Common myeloid progenitor, CD34-positive (primary cell): ENCODE results near the gene ARRDC2.

Experiments used
- CTCF ChIA-PET: fragments of 350-600 bp; sonication (Branson Sonifier 250); formaldehyde crosslinking; loops from one replicate; lab custom pipeline; 2021; ENCODE audit warnings: antibody characterized with exemption; lab: Charles Lee
- POLR2A ChIA-PET: fragments of 350-600 bp; sonication (Branson Sonifier 250); formaldehyde crosslinking; loops from one replicate; lab custom pipeline; 2021; ENCODE audit warnings: antibody characterized with exemption; lab: Charles Lee
- DNase-seq, 3 donors: peaks; one replicate each; pipeline versions ENCODE4 v3.0.0 to v3.0.0-alpha.2; 2013
- H3K27ac ChIP-seq, 2 experiments: 1 replicate in 1 of 2; 2 replicates in 1 of 2; pipeline ENCODE4 v1.7.0; 2013; ENCODE audit warnings: inconsistent platforms in 2 of 2, low read length in 2 of 2, mild to moderate bottlenecking in 2 of 2, low read depth in 1 of 2, moderate library complexity in 1 of 2; ENCODE audit not compliant: severe bottlenecking in 2 of 2, insufficient read depth in 1 of 2, poor library complexity in 1 of 2
- H3K27me3 ChIP-seq, 5 experiments: replicated peaks in 2 of 5; 1 replicate in 3 of 5; 2 replicates in 2 of 5; pipeline versions ENCODE4 v1.6.1 to v1.7.0; 2013; ENCODE audit warnings: low read length in 4 of 5, mild to moderate bottlenecking in 2 of 5, moderate library complexity in 2 of 5, inconsistent platforms in 1 of 5; ENCODE audit not compliant: insufficient read depth in 5 of 5, control insufficient read depth in 4 of 5
- H3K36me3 ChIP-seq, 4 experiments: 1 replicate in 2 of 4; 2 replicates in 2 of 4; pipeline versions ENCODE4 v1.6.1 to v1.7.0; 2013; ENCODE audit warnings: low read length in 3 of 4, control low read depth in 1 of 4, mild to moderate bottlenecking in 1 of 4; ENCODE audit not compliant: control insufficient read depth in 4 of 4, insufficient read depth in 4 of 4
- H3K4me1 ChIP-seq, 4 experiments: 1 replicate in 3 of 4; 2 replicates in 1 of 4; pipeline versions ENCODE4 v1.6.1 to v1.7.1; 2013; ENCODE audit warnings: low read length in 3 of 4, mild to moderate bottlenecking in 3 of 4, control low read depth in 1 of 4, inconsistent platforms in 1 of 4, moderate library complexity in 1 of 4; ENCODE audit not compliant: control insufficient read depth in 4 of 4, insufficient read depth in 4 of 4; ENCODE audit errors: control extremely low read depth in 1 of 4
- H3K4me3 ChIP-seq, 7 experiments: 1 replicate in 4 of 7; 2 replicates in 3 of 7; pipeline versions ENCODE4 v1.5.1 to v1.7.0; 2013; ENCODE audit warnings: mild to moderate bottlenecking in 7 of 7, low read length in 6 of 7, moderate library complexity in 6 of 7, inconsistent platforms in 2 of 7, low read depth in 2 of 7, control low read depth in 1 of 7; ENCODE audit not compliant: insufficient read depth in 4 of 7, control insufficient read depth in 1 of 7; ENCODE audit errors: extremely low read depth in 1 of 7
- H3K9me3 ChIP-seq, 5 experiments: 1 replicate in 4 of 5; 2 replicates in 1 of 5; pipeline versions ENCODE4 v1.6.1 to v1.7.1; 2013; ENCODE audit warnings: low read length in 4 of 5, mild to moderate bottlenecking in 2 of 5, inconsistent platforms in 1 of 5, low read depth in 1 of 5, moderate library complexity in 1 of 5; ENCODE audit not compliant: control insufficient read depth in 4 of 5, insufficient read depth in 2 of 5; ENCODE audit errors: control extremely low read depth in 1 of 5
- WGBS: methylation state at CpG from one replicate; pipeline ENCODE4 v1.1.5; 2013; ENCODE audit not compliant: insufficient coverage; 5-methylcytosine and 5-hydroxymethylcytosine counted together

Gene ARRDC2

GRCh38 chr19:18053576-18054219 is 45.7 kb downstream of the ARRDC2 start:
- POLR2A ChIA-PET: interaction anchor here (1.0 to 1.2 kb wide), 2 partner anchors 30 to 32 kb away, joined by 3 to 4 read pairs; no protein-coding TSS in a partner anchor
- 63% methylated on average over 6 of the region's 9 CpGs for WGBS

GRCh38 chr19:18055967-18056366 is 48.0 kb downstream of the ARRDC2 start:
- no peaks in the 10 kb centered on the region for H3K36me3 ChIP-seq
- H3K4me3 ChIP-seq: no peak overlapping the region
- H3K27ac ChIP-seq: no peak overlapping the region
- no peaks in the 10 kb centered on the region for H3K9me3 ChIP-seq
- H3K4me1 ChIP-seq: peaks cover 0 to 31% (median 14%) of the 10 kb centered on the region in 4 experiments
- WGBS: 100% methylated on average over 1 of the region's 5 CpGs
- no peaks in the 10 kb centered on the region for H3K27me3 ChIP-seq
- DNase-seq: no peak
- POLR2A ChIA-PET: interaction anchor here (0.5 to 4.6 kb wide), 4 partner anchors 15 to 47 kb away, joined by 3 to 32 read pairs (median 3); partner anchors contain the start of gene ARRDC2
- CTCF ChIA-PET: interaction anchor here (0.5 to 11.5 kb wide), 7 partner anchors 11 to 190 kb away, joined by 3 to 197 read pairs (median 7); partner anchors contain the start of gene ARRDC2

More at GRCh38 chr19:18053576-18054219, 45.7 kb downstream of the ARRDC2 start:
- Histone ChIP-seq H3K27ac (no peak overlapping the region), H3K36me3 (no peaks in the 10 kb centered on the region), H3K27me3 (no peaks in the 10 kb centered on the region), H3K4me1 (peaks cover 0 to 32% (median 19%) of the 10 kb centered on the region in 4 experiments), H3K9me3 (no peaks in the 10 kb centered on the region), H3K4me3 (no peak overlapping the region)
- peak in 1 of 3 donors; percentile 37 for DNase-seq
- CTCF ChIA-PET: no interaction called here

DNA sequence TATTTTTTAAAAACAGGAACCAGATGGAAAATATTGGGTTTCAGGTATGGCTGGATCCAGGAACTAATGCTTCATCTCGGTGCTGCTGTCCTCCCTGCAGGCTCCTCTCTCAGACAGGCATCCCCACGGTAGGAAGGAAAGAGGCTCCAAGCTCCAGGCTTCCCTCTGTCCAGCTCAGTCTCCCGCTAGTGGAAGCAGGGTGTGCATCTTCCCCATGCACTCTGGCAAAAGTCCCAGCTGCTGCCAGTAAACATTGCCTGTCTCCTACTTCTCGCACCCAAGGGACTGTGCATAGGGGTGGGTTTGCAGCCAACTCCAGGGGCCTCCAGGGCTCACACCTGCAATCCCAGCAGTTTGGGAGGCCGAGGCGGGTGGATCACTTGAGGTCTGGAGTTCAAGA is 49.6 kb downstream of the ARRDC2 start:
- no peaks in the 10 kb centered on the region for H3K36me3 ChIP-seq
- no peak for DNase-seq
- H3K4me3 ChIP-seq: no peak overlapping the region
- peaks cover 0 to 26% (median 12%) of the 10 kb centered on the region in 4 experiments for H3K4me1 ChIP-seq
- POLR2A ChIA-PET: interaction anchor here (0.7 to 4.6 kb wide), 7 partner anchors 26 to 85 kb away, joined by 3 to 32 read pairs (median 3); partner anchors contain the start of gene ARRDC2
- H3K27ac ChIP-seq: no peak overlapping the region
- H3K9me3 ChIP-seq: no peaks in the 10 kb centered on the region
- CTCF ChIA-PET: interaction anchor here (0.7 to 11.5 kb wide), 13 partner anchors 8 to 61 kb away, joined by 3 to 197 read pairs (median 4); partner anchors contain the start of gene ARRDC2
- 76% methylated on average over 5 of the region's 6 CpGs for WGBS
- no peaks in the 10 kb centered on the region for H3K27me3 ChIP-seq

DNA sequence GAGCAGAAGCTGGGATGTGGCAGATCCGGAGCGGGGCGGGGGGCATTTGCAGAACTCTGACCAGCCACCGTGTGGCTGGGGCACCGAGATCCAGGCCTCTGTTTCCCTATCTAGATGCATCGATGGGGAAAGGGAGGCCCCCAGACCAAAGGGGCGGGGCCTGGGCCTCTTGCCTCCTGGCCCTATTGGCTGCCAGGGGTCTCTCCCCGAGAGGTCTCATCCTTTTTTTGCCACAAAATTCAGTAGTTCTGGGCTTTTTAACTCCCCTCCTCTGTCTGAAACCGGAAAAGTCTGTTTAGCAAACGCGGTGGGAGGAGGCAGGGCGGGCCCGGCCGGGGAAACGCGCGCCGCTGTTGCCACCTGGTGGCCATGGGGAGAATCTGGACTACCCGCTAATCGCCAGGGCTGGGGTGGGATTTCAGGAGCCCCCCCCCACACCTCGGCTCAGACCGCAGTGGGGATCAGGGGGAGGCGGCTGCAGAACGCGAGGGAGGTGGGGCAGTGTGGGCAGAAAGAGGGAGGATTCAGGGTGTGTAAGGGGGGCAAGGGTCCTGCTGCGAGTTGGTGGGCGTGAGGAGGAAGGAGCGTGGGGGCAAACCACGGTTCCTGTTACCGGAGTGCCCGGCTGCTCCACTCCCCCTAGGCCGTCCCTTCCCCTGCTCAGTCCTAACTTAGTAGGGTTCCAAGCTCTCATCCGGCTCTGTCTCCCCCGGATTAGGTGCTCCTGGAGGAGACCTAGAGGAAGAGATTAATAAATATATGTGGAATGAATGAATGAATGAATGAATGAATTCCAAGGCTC is 50.4 kb downstream of the ARRDC2 start:
- WGBS: 2% methylated on average over 22 of the region's 34 CpGs
- Histone ChIP-seq H3K9me3 (no peaks in the 10 kb centered on the region), H3K4me1 (peaks cover 0 to 23% (median 12%) of the 10 kb centered on the region in 4 experiments), H3K27ac (no peak overlapping the region), H3K36me3 (no peaks in the 10 kb centered on the region), H3K4me3 (peak overlapping the region in 6 of 7 experiments; percentile 29 to 73 (median 54)), H3K27me3 (no peaks in the 10 kb centered on the region)
- ChIA-PET CTCF (interaction anchor here (0.7 to 11.5 kb wide), 19 partner anchors 9 to 120 kb away, joined by 3 to 197 read pairs (median 4); partner anchors contain the start of gene ARRDC2), POLR2A (interaction anchor here (0.7 to 4.6 kb wide), 7 partner anchors 27 to 52 kb away, joined by 3 to 32 read pairs (median 3); partner anchors contain the start of gene ARRDC2)
- peak; percentile 85 to 92 (median 91) for DNase-seq

GRCh38 chr19:18059297-18059696 is 51.3 kb downstream of the ARRDC2 start:
- Histone ChIP-seq H3K36me3 (no peaks in the 10 kb centered on the region), H3K9me3 (no peaks in the 10 kb centered on the region), H3K27me3 (no peaks in the 10 kb centered on the region), H3K27ac (no peak overlapping the region), H3K4me1 (peaks cover 0 to 15% (median 12%) of the 10 kb centered on the region in 4 experiments), H3K4me3 (no peak overlapping the region)
- POLR2A ChIA-PET: interaction anchor here (0.8 to 4.6 kb wide), 3 partner anchors 45 to 53 kb away, joined by 3 to 32 read pairs (median 4); partner anchors contain the start of gene ARRDC2
- WGBS: 78% methylated on average over 8 of the region's 8 CpGs
- CTCF ChIA-PET: interaction anchor here (0.7 to 11.5 kb wide), 12 partner anchors 10 to 121 kb away, joined by 3 to 197 read pairs (median 4); partner anchors contain the start of gene ARRDC2
- no peak for DNase-seq

- Histone ChIP-seq H3K36me3 (no peaks in the 10 kb centered on the region), H3K4me3 (no peak overlapping the region), H3K4me1 (peaks cover 0 to 15% (median 12%) of the 10 kb centered on the region in 4 experiments), H3K9me3 (no peaks in the 10 kb centered on the region), H3K27ac (no peak overlapping the region), H3K27me3 (no peaks in the 10 kb centered on the region)
- ChIA-PET CTCF (interaction anchor here (0.6 to 11.5 kb wide), 10 partner anchors 11 to 530 kb away, joined by 3 to 197 read pairs (median 4); partner anchors contain the start of gene ARRDC2), POLR2A (interaction anchor here (0.8 to 4.6 kb wide), 2 partner anchors 46 to 51 kb away, joined by 3 to 32 read pairs; partner anchors contain the start of gene ARRDC2)
- WGBS: 97% methylated on average over 4 of the region's 5 CpGs
- DNase-seq: no peak
These were observed 51.9 kb downstream of the ARRDC2 start for GRCh38 chr19:18059902-18060301.
